ENCODE measurements around the gene CACNA1B.
"Not testable (repeated sequence)": the region's sequence is repeated elsewhere in the genome, so short reads cannot be mapped to it uniquely, and the experiment has no call there.

CACNA1B gene

GRCh38 chr9:137889966-137890365 lies 12.4 kb downstream of the CACNA1B start:
- not testable (repeated sequence) for DNase-seq (ENCODE audit: low spot score)

DNA sequence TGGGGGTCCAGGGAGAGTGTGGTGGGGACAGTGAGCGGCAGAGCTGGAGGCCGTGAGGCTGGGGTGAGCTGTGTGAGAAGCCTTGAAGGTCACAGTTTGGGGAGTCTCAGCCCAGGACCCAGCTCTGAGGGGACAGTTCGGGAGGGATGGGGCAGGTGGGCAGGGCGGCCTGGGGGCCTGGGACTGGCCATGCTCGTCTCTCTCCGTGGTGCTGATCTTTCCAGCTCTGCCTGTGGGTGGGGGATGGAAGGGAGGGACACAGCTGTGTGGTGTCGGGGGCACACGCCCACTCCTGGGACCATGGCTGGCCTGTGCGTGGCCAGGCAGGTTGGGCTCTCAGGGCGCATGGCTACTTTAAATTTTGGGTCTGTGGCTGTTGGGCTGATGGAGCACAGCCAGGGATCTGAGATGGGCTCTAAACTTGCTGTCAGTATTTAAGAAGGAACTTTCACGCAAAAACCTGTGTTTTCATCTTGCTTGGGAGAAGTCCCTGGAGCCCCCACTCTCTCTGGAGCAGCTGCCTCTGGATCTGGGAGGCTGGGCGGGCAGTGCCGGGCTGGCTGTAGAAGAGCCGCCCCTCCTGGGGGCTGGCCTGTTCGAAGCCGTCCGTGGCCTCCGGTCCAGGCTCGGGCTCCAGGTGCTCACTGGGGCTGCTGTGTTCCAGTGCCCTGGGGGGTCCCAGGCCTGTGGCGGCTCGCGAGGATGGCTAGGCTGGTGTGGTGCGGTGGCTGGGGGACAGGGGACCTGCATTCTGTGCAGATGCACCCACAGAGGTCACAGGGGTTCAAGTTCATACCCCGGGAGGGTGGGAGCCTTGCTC lies 13.4 kb downstream of the CACNA1B start:
- peak; percentile 8 for DNase-seq (ENCODE audit: low spot score)

DNA sequence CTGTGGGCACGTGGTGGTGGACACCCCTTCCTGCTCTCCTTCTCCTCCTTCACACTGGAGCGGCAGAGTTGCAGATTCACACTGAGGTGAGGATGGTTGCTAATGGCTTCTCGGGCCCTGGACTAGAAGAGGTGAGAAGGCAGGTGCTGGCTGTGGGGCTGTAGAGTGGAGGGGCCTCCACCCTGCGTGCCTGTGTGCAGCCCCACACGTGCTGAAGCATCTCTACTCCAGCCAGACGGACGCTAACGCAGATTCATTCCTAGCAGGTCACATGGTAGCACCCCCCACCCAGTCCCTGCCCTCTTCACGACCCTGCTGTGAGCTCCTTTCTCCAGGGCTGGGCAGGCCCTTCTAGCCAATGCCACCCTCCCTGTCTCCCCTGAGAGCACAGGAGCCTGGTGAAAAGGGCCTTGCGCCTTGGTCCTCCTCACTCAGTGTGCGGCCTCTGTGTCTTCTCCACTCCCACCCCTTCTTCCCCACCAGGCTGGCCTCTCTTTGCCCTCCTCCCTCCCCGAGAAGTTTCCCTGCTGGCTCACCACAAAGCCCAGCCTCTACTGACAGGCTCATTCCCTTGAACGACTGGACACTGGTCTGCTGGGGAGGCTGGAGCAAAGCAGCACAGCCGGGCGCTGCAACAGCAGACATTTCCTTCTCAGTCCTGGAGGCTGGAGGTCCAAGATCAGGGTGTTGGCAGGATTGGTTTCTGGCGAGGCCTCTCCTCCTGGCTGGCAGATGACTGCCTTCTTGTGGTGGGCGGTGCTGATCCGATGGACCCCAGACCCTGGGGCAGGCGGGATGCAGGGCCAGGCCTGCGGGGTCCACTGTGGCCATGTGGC lies 14.2 kb downstream of the CACNA1B start:
- DNase-seq (ENCODE audit: low spot score) = peak; percentile 9

DNA sequence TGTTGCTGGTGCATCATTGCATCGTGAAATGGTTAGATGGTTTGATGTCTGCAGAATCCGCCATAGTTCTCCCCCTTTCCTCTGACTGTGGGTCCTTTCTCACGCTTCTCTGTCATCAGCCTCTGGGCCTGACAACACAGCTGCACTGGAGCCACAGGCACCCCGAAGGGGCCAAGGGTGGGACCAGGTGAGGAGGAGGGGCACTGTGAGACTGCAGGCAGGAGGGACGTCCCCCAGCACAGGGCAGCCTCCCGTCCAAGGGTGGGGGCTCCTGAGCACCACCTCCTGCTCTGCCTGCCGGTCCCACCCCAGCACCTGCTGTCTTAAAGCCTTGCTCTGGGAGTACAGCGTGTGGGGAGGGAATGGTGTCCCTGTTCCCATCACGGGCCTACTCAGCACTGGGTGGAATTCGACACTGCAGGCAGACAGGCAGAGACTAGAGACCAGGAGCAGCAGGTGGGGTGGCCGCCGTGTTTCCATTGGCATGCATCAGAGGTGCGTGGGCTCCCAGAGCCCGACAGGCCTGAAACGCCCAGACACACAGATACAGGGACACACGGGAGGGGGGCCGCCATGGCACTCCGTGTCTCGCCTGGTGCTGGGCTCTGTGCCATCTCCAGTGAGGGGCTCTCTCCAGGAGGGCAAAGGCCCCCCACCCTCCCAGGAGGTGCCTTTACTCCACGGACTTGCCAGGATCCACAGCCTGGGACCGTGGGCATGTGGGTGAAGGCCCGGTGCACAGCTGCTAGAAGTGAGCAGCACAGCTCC lies 15.0 kb downstream of the CACNA1B start:
- peak; percentile 8 for DNase-seq (ENCODE audit: low spot score)

- no peak for DNase-seq (ENCODE audit: low spot score)
These were observed 16.1 kb downstream of the CACNA1B start for GRCh38 chr9:137893670-137894069.

DNA sequence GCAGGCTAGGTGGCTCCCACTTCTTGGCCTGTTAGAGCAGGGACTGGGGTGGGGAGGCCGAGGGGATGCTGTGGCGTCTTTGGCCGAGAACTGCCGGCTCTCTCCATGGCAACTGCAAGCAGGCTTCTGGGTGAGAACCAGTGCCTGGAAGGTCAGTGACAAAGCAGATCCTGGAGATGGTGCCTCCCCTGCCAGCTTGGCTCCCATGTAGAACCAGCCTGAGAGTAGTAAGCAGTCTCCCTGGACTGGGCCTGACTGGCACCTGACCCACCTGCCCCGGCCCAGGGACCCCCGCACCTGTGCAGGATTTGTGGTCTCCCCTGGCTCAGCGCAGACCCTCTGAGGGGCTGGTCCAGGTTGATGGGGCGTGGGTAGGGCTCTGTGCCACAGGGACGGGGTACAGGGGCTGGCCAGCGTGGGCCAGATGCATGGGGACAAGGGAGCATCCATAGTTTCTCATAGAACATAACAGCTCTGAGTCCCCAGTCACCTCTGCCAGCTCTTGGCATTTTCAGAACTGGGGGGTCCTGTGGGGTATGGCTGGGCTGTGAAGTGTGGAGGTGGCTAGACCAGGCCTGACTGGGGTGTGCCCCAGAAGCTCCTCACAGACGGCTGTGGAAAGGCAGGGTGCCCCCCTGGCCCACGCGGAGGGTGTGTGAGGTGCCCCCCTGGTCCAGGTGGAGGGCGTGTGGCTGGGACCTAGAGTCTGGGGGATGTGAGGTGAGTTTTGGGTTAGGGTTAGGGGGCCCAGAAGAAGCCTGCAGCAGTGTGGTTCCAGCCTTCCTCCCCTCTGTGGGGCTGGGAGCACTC lies 22.2 kb downstream of the CACNA1B start:
- DNase-seq (ENCODE audit: low spot score) = no peak

- no peak for DNase-seq (ENCODE audit: low spot score)
These were observed 23.2 kb downstream of the CACNA1B start for GRCh38 chr9:137900584-137901310.

DNA sequence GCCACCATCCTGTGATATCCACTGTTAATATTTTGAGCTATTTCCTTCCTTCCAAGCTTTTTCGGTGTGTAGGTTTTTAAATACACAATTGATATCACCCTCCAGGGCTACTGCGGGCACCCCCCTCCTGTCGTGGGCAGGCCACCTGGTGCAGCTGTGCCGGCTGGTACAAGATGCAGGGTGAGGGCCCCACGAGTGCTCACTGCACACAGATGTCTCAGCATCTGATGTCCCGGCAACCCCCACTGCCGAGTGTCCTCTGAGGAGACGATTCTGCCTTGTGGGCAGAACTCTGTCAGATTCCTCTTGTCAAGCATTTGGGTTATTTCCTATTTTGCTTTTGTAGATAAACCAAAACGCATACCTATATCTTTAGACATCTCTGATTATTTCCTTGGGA lies 25.1 kb downstream of the CACNA1B start:
- no peak for DNase-seq (ENCODE audit: low spot score)

DNA sequence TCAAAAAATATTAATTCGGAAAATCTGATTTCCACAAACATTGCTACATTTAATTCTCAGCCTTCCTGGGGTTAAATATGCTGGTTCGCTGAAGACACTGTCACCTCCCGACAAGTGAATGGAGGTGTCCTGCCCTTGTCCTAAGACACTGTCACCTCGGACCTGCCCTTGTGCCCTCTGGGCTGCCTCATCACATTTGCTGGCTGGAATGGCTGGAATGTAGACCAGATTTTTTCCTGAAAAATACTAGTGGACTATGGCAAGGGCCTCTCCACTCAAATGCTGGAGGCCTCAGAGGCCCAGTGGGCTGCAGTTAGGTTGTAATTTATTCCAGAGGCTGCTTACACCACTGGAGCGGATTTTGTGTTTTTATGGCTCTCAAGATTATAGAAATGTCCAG lies 28.2 kb downstream of the CACNA1B start:
- DNase-seq (ENCODE audit: low spot score) = no peak

DNA sequence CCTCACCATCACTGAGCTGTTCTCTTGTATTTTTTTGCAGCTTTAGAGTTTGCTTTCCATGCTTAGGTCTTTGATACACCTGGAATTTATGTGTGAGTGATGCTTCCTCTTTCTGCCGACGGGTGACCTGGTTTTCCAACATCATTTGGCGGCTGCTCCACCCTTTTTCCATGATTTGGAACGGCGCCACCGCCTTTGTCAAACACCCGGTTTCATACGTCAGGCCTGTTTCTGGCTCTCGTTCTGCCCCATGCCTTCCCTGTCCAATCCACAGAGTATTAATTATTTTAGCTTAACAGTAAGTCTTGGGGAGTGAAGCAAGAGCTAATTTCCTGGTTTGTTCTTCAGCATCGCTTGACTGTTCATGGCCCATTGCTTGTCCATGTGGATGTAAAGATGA lies 30.2 kb downstream of the CACNA1B start:
- no peak for DNase-seq (ENCODE audit: low spot score)

- no peak for DNase-seq (ENCODE audit: low spot score)
These were observed 35.1 kb downstream of the CACNA1B start for GRCh38 chr9:137912671-137913070.

- DNase-seq (ENCODE audit: low spot score) = no peak
These were observed 35.5 kb downstream of the CACNA1B start for GRCh38 chr9:137913132-137913531.

- DNase-seq (ENCODE audit: low spot score) = no peak
These were observed 36.5 kb downstream of the CACNA1B start for GRCh38 chr9:137913771-137914767.

- DNase-seq (ENCODE audit: low spot score) = no peak
These were observed 39.0 kb downstream of the CACNA1B start for GRCh38 chr9:137916540-137916939.

DNA sequence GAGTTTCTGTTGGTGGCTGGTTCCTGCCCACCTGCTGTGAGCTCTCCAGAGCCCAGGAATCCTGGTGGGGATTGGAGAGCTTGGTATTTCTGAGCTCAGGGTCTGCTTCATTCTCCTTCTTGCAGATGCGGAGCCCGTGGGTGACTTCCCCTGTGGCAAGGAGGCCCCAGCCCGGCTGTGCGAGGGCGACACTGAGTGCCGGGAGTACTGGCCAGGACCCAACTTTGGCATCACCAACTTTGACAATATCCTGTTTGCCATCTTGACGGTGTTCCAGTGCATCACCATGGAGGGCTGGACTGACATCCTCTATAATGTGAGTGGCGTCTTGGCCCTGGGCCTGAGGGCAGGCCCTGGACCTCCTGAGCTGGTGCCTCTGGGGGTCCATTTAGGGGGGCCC lies 39.5 kb downstream of the CACNA1B start:
- no peak for DNase-seq (ENCODE audit: low spot score)

DNA sequence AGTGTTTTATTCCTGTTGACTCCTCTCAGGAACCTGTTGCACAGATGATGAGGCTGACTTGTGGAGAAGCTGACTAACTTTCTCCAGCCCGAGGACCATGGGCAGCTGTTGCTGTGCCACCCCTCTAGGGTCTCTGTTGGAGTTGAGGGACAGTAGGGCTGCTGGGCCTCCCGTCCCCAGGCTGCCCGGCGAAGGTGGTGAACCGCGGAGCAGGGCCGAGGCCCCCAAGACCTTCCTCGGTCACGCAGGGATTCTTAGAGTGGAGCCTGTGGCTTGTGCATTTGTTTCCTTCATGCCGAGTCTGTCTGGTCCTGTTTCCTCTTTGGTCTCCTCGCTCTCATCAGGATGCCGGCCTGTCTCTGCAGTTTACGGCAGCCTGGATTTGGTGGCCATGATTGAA lies 40.2 kb downstream of the CACNA1B start:
- DNase-seq (ENCODE audit: low spot score) = no peak

GRCh38 chr9:137918331-137919094 lies 40.9 kb downstream of the CACNA1B start:
- DNase-seq (ENCODE audit: low spot score) = no peak

DNA sequence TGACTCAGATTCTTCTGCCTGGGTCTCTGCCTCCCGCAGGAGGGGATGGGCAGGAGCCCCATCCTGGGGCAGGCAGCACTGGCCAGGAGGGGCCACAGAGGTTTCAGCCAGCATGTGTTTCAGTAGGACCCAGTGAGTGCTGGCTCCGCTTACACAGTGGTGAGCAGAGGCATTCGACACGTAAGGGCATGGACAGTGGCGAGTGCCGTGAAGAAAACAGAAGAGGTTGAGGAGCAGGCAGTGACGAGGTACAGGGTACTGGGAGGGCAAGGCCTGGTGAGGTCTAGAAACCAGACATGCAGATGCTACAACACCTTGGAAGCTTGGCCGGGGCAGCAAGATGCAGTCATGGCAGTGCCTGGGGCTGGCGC lies 41.5 kb downstream of the CACNA1B start:
- DNase-seq (ENCODE audit: low spot score) = no peak

GRCh38 chr9:137919649-137920141 lies 42.1 kb downstream of the CACNA1B start:
- no peak for DNase-seq (ENCODE audit: low spot score)
